Stimulated activated CD8-positive, alpha-beta memory T cell treated with anti-CD3 and anti-CD28 coated beads, Interleukin-12 subunit alpha, Interleukin-12 subunit beta, amount 100 ng/mL, for 1 hour (primary cell): ENCODE measurements around the gene RUSF1.

Experiments
- DNase-seq: peaks from one replicate; pipeline ENCODE4 v3.0.0-alpha.2; 2020; ENCODE audit warnings: low read depth

Gene RUSF1

DNA sequence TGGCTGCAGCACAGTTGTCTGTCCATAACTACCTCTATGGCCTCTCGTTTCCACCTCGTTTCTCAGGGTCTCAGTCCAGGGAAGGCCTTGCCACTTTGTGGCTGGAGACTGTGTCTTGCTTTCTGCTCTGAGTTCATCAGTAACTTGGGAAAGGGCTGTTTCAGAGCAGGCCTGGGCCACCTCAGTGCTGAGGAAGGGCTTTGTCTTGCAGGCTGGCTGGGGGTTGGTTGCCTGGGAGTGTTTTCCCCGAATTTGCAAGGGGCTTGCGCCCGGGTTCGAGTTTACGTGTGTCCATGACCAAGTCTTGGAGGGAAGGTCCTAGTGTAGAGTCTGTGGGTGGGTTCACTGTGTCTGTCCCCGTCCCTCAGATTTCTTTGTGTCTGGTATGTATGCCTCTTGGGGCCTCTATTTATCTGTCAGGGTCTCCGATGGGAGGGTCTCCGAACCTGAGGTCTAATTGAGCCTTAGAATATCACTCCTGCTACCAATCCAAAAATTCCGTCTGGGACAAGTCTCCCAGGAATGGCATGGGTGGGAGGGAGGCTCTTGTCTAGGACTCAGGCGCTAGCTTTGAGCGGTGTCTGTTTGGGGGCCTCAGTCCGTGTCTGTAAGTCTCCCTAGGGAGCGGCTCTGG, 36.8 kb downstream of the RUSF1 start:
- no peak for DNase-seq

GRCh38 chr16:31470615-31471014, 37.6 kb downstream of the RUSF1 start:
- DNase-seq = no peak

DNA sequence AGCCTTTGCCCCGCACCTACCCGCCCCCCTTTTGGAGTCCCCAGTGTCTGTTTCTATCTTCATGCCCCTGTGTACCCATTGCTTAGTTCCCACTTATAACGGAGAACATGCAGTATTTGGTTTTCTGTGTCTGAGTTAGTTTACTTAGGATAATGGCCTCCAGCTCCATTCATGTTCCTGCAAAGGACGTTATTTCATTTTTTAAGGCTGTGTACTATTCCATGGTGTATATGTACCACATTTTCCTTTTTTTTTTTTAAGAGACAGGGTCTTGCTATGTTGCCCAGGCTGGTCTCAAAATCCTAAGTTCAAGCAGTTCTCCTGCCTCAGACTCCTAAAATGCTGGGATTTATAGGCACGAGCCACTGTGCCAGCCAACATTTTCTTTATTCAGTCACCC, 40.3 kb downstream of the RUSF1 start:
- DNase-seq = no peak

DNA sequence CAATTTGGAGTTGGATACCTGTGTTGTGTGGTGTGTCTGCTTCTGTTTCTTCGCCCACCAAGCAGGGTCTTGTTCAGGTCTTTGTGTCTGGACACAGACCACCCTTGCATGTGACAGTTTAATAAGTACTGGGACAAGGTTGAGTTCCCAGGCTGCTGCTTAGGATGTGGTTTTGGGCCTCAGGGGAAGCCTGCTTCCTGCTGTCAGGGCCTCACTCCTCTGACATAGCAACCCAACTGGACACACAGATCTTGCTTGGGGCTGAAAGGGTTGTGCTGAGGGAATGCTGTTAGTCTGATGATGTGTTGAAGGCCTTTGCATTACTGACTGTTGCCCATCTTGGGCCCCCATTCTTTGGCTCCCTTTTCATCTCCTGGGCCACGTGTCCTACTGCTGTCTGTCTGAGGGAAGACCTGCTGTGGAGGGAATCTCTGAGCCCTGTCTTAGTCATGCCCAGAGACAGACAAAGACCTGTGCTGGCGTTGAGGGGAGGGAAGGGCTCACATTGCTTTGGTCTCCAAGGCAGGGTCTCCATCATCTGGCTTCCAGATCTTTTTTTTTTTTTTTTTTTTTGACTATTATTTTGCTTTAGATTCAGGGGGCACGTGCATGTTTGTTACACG, 40.9 kb downstream of the RUSF1 start:
- no peak for DNase-seq

DNA sequence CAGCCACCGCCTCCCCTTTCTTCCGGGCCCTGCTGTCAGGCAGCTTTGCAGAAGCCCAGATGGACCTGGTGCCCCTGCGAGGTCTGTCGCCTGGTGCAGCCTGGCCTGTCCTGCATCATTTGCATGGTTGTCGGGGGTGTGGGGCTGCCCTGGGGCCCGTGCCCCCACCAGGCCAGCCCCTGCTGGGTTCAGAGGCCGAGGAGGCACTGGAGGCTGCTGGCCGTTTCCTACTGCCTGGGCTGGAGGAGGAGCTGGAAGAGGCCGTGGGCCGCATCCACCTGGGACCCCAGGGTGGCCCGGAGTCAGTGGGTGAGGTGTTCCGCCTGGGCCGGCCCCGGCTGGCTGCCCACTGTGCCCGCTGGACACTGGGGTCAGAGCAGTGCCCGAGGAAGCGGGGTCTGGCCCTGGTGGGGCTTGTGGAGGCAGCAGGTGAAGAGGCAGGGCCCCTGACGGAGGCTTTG, 41.8 kb downstream of the RUSF1 start:
- no peak for DNase-seq

GRCh38 chr16:31465788-31466370, 42.3 kb downstream of the RUSF1 start:
- DNase-seq = no peak

DNA sequence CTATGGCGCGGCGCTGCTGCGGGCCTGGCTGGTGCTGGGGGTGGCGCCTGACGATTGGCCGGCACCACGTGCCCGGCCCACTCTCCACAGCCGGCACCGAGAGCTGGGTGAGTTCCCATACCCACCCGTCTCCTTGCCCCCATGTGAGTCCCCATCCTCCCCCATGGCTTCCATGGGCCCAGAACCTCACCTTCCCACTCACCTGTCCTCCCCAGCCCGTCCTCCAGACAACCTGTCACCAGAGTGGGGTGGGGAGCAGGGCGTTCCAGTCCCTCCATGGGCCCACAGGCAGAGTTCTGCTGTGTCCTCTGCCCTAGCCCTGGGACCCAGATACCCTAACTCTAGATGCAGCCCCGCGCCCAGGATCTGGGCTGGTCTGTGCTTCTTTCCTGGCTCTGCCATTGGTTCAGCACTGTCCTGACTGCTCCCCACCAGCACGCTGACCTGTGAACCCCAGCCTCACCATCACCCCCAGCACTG, 43.4 kb downstream of the RUSF1 start:
- DNase-seq = no peak

GRCh38 chr16:31464348-31464769, 43.8 kb downstream of the RUSF1 start:
- DNase-seq = no peak

DNA sequence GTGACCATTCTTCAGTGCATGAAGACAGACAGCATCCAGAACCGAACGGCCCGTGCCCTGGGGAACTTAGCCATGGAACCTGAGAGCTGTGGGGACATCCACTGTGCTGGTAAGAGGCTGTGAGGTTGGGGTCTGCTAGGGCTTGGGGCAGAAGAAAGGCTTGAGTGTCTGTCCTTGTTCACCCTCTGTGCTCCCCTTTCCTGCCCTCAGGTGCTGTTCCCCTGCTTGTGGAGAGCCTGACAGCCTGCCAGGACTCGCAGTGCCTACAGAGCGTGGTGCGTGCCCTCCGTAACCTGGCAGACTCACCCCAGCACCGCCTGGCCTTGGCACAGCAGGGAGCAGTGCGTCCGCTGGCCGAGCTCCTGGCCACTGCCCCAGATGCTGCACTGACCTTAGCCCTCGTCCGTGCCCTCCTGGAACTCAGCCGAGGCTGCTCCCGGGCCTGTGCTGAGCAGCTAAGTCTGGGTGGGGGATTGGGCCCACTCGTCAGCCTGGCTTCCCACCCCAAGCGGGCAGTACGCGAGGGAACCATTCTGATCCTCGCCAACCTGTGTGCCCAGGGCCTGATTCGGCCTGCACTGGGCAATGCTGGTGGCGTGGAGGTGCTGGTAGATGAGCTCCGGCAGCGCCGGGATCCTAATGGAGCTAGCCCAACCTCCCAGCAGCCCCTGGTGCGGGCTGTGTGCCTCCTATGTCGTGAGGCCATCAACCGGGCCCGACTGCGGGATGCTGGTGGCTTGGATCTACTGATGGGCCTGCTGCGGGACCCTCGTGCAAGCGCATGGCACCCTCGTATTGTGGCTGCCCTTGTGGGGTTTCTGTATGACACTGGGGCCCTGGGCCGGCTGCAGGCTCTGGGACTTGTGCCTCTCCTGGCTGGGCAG, 46.0 kb downstream of the RUSF1 start:
- DNase-seq = no peak

DNA sequence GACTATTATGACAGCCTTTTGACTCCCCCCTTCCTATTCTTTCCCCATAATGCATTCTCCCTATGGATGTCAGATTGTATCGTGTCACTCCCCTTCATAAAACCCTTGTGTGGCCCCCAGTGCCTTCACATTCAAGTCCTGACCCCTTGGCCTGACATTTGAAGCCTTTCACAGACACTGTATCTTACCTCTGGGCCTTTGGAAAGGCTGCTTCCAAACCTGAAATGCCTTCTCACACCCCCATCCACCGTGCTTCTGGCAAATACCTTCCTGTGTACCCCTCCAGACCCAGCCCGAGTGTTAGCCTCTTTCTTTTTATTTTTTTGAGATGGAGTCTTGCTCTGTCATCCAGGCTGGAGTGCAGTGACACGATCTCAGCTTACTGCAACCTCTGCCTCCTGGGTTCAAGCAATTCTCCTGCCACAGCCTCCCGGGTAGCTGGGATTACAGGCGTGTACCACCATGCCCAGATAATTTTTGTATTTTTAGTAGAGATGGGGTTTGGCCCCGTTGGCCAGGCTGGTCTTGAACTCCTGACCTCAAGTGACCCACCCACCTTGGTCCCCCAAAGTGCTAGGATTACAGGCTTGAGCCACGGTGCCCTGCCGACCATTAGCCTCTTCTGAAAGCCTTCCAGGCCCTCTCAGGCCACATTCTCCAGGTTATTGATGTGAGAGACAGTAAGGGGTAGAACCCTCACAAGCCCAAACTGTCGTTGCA, 46.8 kb downstream of the RUSF1 start:
- no peak for DNase-seq

- DNase-seq = no peak
Observed at GRCh38 chr16:31460582-31461002, 47.6 kb downstream of the RUSF1 start.

GRCh38 chr16:31459687-31460581, 48.3 kb downstream of the RUSF1 start:
- peak; percentile 100 for DNase-seq

- peak; percentile 94 for DNase-seq
Observed at GRCh38 chr16:31458844-31459686, 49.1 kb downstream of the RUSF1 start, which contains the start of gene ARMC5. Gene ARMC5 (plus strand): TSS chr16:31459501. CDS start chr16:31459525, 24 bp downstream.

DNA sequence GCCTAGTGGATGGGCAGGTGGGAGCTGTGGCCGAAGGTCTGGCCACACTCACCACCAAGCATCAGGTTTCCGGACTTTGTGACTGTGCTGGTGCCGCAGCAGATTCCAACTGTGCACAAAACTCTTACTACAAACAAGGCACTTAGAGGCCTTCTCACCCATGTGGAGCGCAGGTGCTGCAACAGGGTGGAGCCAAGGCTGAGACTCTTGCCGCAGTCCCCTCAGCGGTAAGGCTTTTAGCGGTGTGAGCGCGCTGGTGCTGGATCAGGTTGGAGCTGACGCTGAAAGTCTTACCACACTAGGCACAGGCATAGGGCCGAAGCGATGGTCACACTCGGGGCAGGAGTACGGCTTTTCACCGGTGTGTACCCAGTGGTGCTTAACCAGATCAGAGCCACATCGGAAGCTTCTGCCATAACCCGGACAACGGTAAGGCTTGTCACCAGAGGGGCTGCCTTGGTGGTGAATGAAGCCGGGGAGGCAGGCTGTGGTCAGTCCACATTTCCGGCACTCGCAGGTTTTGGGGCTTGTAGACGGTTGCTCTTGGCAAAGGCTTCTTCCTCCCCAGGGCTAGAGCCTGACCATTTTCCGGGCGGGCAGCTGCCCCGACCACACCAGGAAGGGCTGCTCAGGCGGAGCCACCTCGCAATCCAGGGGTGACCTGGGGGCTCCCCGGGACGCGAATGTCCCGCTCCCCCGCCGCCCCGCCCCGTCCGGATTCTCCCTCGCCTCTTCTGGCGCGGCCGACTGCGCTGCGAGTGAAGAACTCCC, 49.9 kb downstream of the RUSF1 start:
- peak; percentile 38 for DNase-seq

- no peak for DNase-seq
Observed at GRCh38 chr16:31456988-31457360, 51.2 kb downstream of the RUSF1 start.

DNA sequence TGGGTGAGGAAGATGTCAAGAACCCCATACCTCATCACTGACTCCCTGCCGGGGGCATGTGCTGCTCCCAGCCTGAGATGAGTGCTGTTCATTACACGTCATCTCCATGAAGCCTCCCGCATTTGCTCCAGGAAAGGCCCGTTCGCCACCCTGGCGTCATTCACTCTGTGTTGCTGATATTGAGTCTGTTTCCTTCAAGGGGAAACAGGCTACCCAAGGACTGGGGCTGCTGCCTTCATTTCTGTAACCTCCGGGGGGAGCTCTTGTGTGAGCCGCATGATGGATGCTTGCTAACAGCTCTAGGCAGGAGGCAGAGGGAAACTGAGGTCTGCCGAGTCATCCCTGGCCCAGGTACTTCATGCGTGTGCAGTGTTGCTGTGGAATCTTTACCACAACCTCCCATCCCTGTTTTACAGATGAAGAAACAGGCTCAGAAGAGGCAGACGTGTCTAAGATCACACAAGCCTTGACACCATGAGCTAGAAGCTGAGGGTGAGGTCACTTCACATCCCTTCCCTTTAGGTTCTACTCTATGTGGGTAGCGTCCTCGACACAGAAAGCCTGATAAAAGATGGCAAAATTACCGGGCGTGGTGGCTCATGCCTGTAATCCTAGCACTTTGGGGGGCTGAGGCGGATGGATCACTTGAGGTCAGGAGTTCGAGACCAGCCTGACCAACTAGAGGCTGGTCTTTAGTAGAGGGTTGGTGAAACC, 52.4 kb downstream of the RUSF1 start:
- no peak for DNase-seq

- DNase-seq = no peak
Observed at GRCh38 chr16:31453255-31454204, 54.7 kb downstream of the RUSF1 start.
